ENCODE measurements around the gene SCARB2.

Gene SCARB2

GRCh38 chr4:76232681-76233080 is 19.1 kb upstream of the SCARB2 start:
- TF ChIP-seq CTCF (IDR thresholded peaks at IDR 0.05; ENCODE audit: insufficient read depth, missing control alignments) = no peak
- DNase-seq (ENCODE audit: insufficient read length, low spot score) (no peak), FAIRE-seq (no peak)

- no peak for TF ChIP-seq CTCF (IDR thresholded peaks at IDR 0.05; ENCODE audit: insufficient read depth, missing control alignments)
- DNase-seq (ENCODE audit: insufficient read length, low spot score) (no peak), FAIRE-seq (no peak)
These were observed 12.8 kb upstream of the SCARB2 start for GRCh38 chr4:76226418-76226817.

GRCh38 chr4:76224171-76224570 is 10.5 kb upstream of the SCARB2 start:
- DNase-seq (ENCODE audit: insufficient read length, low spot score) = no peak
- no peak for TF ChIP-seq CTCF (IDR thresholded peaks at IDR 0.05; ENCODE audit: insufficient read depth, missing control alignments)
- no peak for FAIRE-seq

GRCh38 chr4:76219299-76220055 is 5.9 kb upstream of the SCARB2 start:
- TF ChIP-seq CTCF (IDR thresholded peaks at IDR 0.05; ENCODE audit: insufficient read depth, missing control alignments) = no peak
- FAIRE-seq = no peak
- no peak for DNase-seq (ENCODE audit: insufficient read length, low spot score)

- no peak for FAIRE-seq
- TF ChIP-seq CTCF (IDR thresholded peaks at IDR 0.05; ENCODE audit: insufficient read depth, missing control alignments) = no peak
- DNase-seq (ENCODE audit: insufficient read length, low spot score) = no peak
These were observed 3.6 kb upstream of the SCARB2 start for GRCh38 chr4:76216975-76217814.

GRCh38 chr4:76216524-76216923 is 2.9 kb upstream of the SCARB2 start:
- no peak for DNase-seq (ENCODE audit: insufficient read length, low spot score)
- no peak for FAIRE-seq
- no peak for TF ChIP-seq CTCF (IDR thresholded peaks at IDR 0.05; ENCODE audit: insufficient read depth, missing control alignments)

- no peak for TF ChIP-seq CTCF (IDR thresholded peaks at IDR 0.05; ENCODE audit: insufficient read depth, missing control alignments)
- FAIRE-seq = no peak
- no peak for DNase-seq (ENCODE audit: insufficient read length, low spot score)
These were observed 1.5 kb upstream of the SCARB2 start for GRCh38 chr4:76215077-76215476.

Measured in D721Med (cell line).